ENCODE measurements around the gene DRC3.

- TF ChIP-seq CTCF (conservative IDR thresholded peaks at IDR 0.05 in 1 of 2, IDR thresholded peaks at IDR 0.05 in 1 of 2; ENCODE audit: extremely low read depth in 1 of 2, insufficient read depth in 1 of 2, low read depth in 1 of 2, low read length in 2 of 2) (no peak), EZH2 (IDR thresholded peaks at IDR 0.05; ENCODE audit: borderline replicate concordance, low read length) (no peak)
Observed at GRCh38 chr17:17941015-17941414, 31.6 kb upstream of the DRC3 start.
